Activated naive CD4-positive, alpha-beta T cell treated with anti-CD3 and anti-CD28 coated beads for 36 hours (primary cell): ENCODE measurements around the gene FGF12. TPM values are rescaled to one million over a fixed set of nuclear protein-coding genes. Genes with fewer than 3 reads are reported as not detected.
A peak's percentile ranks its signal among the peaks of the same experiment; 100 is the strongest.
"Not testable (repeated sequence)": the region's sequence is repeated elsewhere in the genome, so short reads cannot be mapped to it uniquely, and the experiment has no call there.

Source experiments
- CTCF ChIA-PET: fragments of 350-600 bp; sonication (Branson Sonifier 250); formaldehyde crosslinking; loops from one replicate; lab custom pipeline; 2021; ENCODE audit warnings: antibody characterized with exemption; lab: Charles Lee
- DNase-seq: peaks from one replicate; pipeline ENCODE4 v3.0.0-alpha.2; 2020
- H3K27ac Mint-ChIP-seq: one replicate; pipeline ENCODE4 v1.8.0; 2021; ENCODE audit warnings: mild to moderate bottlenecking, mixed read lengths
- H3K27me3 Mint-ChIP-seq: one replicate; pipeline ENCODE4 v1.8.0; 2021; ENCODE audit warnings: low read depth, mixed read lengths
- H3K36me3 Mint-ChIP-seq: one replicate; pipeline ENCODE4 v1.8.0; 2021; ENCODE audit warnings: low read depth, mixed read lengths
- H3K4me1 Mint-ChIP-seq: one replicate; pipeline ENCODE4 v1.8.0; 2021; ENCODE audit warnings: low read depth, mixed read lengths
- H3K4me3 Mint-ChIP-seq: one replicate; pipeline ENCODE4 v1.8.0; 2021; ENCODE audit warnings: mild to moderate bottlenecking, moderate library complexity, mixed read lengths
- H3K9me3 Mint-ChIP-seq: one replicate; pipeline ENCODE4 v1.8.0; 2021; ENCODE audit warnings: mixed read lengths
- intact Hi-C: fragments of 100-400 bp; cut with micrococcal nuclease; formaldehyde crosslinking; loops from one replicate; pipeline ENCODE4 v1.15.1; 2023
- total RNA-seq, 2 experiments: library from RNA; stranded (reverse); gene quantifications; one replicate each; pipeline ENCODE4 v1.2.3, GENCODE V29; 2021

Gene FGF12
- total RNA-seq, 2 experiments from 2014 or later: not detected

- no peak for DNase-seq
- Mint-ChIP-seq H3K27me3 (peaks cover 7% of the 10 kb centered on the region), H3K4me3 (no peak overlapping the region), H3K36me3 (no peaks in the 10 kb centered on the region), H3K4me1 (no peaks in the 10 kb centered on the region), H3K9me3 (no peaks in the 10 kb centered on the region), H3K27ac (no peak overlapping the region)
- CTCF ChIA-PET: interaction anchor here (1.1 kb wide), 1 partner anchor 26 kb away, joined by 3 read pairs; no protein-coding TSS in a partner anchor
- intact Hi-C loops: no loop called here
Observed at GRCh38 chr3:192719964-192720363, 7.4 kb downstream of the FGF12 start.

- CTCF ChIA-PET: interaction anchor here (1.0 kb wide), 1 partner anchor 15 kb away, joined by 3 read pairs; no protein-coding TSS in a partner anchor
- H3K36me3 Mint-ChIP-seq: no peaks in the 10 kb centered on the region
- no peaks in the 10 kb centered on the region for H3K4me1 Mint-ChIP-seq
- no peaks in the 10 kb centered on the region for H3K9me3 Mint-ChIP-seq
- DNase-seq: no peak
- H3K4me3 Mint-ChIP-seq: no peak overlapping the region
- intact Hi-C loops: no loop called here
- peaks cover 4% of the 10 kb centered on the region for H3K27me3 Mint-ChIP-seq
- H3K27ac Mint-ChIP-seq: no peak overlapping the region
Observed at GRCh38 chr3:192718156-192718555, 9.2 kb downstream of the FGF12 start.

GRCh38 chr3:192715126-192715525 lies 12.2 kb downstream of the FGF12 start:
- Mint-ChIP-seq H3K4me1 (no peaks in the 10 kb centered on the region), H3K36me3 (peaks cover 2% of the 10 kb centered on the region), H3K27ac (no peak overlapping the region), H3K4me3 (no peak overlapping the region), H3K9me3 (peaks cover 3% of the 10 kb centered on the region), H3K27me3 (no peaks in the 10 kb centered on the region)
- CTCF ChIA-PET: no interaction called here
- intact Hi-C loops: no loop called here
- DNase-seq: no peak

GRCh38 chr3:192711126-192711525 lies 16.2 kb downstream of the FGF12 start:
- H3K9me3 Mint-ChIP-seq, CTCF ChIA-PET, DNase-seq, H3K4me1 Mint-ChIP-seq, H3K27ac Mint-ChIP-seq, intact Hi-C loops, H3K36me3 Mint-ChIP-seq, H3K27me3 Mint-ChIP-seq, H3K4me3 Mint-ChIP-seq: not testable (repeated sequence)

GRCh38 chr3:192710366-192710765 lies 17.0 kb downstream of the FGF12 start:
- peaks cover 3% of the 10 kb centered on the region for H3K9me3 Mint-ChIP-seq
- H3K27ac Mint-ChIP-seq: no peak overlapping the region
- no peak overlapping the region for H3K4me3 Mint-ChIP-seq
- peaks cover 5% of the 10 kb centered on the region for H3K27me3 Mint-ChIP-seq
- peaks cover 2% of the 10 kb centered on the region for H3K36me3 Mint-ChIP-seq
- intact Hi-C loops: no loop called here
- H3K4me1 Mint-ChIP-seq: no peaks in the 10 kb centered on the region
- DNase-seq: no peak
- CTCF ChIA-PET: no interaction called here

GRCh38 chr3:192706272-192706671 lies 21.1 kb downstream of the FGF12 start:
- H3K27me3 Mint-ChIP-seq: peaks cover 5% of the 10 kb centered on the region
- intact Hi-C loops: no loop called here
- H3K4me3 Mint-ChIP-seq: no peak overlapping the region
- DNase-seq: no peak
- peaks cover 2% of the 10 kb centered on the region for H3K36me3 Mint-ChIP-seq
- H3K4me1 Mint-ChIP-seq: no peaks in the 10 kb centered on the region
- peaks cover 3% of the 10 kb centered on the region for H3K9me3 Mint-ChIP-seq
- CTCF ChIA-PET: interaction anchor here (1.3 kb wide), 1 partner anchor 11 kb away, joined by 3 read pairs; no protein-coding TSS in a partner anchor
- H3K27ac Mint-ChIP-seq: no peak overlapping the region

GRCh38 chr3:192700885-192701284 lies 26.5 kb downstream of the FGF12 start:
- Mint-ChIP-seq H3K4me1 (no peaks in the 10 kb centered on the region), H3K4me3 (no peak overlapping the region), H3K27me3 (no peaks in the 10 kb centered on the region), H3K36me3 (no peaks in the 10 kb centered on the region), H3K27ac (no peak overlapping the region), H3K9me3 (no peaks in the 10 kb centered on the region)
- CTCF ChIA-PET: no interaction called here
- intact Hi-C loops: no loop called here
- no peak for DNase-seq

- no peaks in the 10 kb centered on the region for H3K36me3 Mint-ChIP-seq
- no peaks in the 10 kb centered on the region for H3K4me1 Mint-ChIP-seq
- CTCF ChIA-PET: no interaction called here
- no peak overlapping the region for H3K4me3 Mint-ChIP-seq
- intact Hi-C loops: no loop called here
- H3K27ac Mint-ChIP-seq: no peak overlapping the region
- no peaks in the 10 kb centered on the region for H3K27me3 Mint-ChIP-seq
- H3K9me3 Mint-ChIP-seq: no peaks in the 10 kb centered on the region
- no peak for DNase-seq
Observed at GRCh38 chr3:192696943-192697587, 30.3 kb downstream of the FGF12 start.

- no peaks in the 10 kb centered on the region for H3K4me1 Mint-ChIP-seq
- no peak for DNase-seq
- CTCF ChIA-PET: no interaction called here
- intact Hi-C loops: no loop called here
- H3K27me3 Mint-ChIP-seq: peaks cover 7% of the 10 kb centered on the region
- no peak overlapping the region for H3K27ac Mint-ChIP-seq
- H3K36me3 Mint-ChIP-seq: no peaks in the 10 kb centered on the region
- no peak overlapping the region for H3K4me3 Mint-ChIP-seq
- H3K9me3 Mint-ChIP-seq: peaks cover 3% of the 10 kb centered on the region
Observed at GRCh38 chr3:192687488-192688152, 39.7 kb downstream of the FGF12 start.

- Mint-ChIP-seq H3K27me3 (peaks cover 7% of the 10 kb centered on the region), H3K4me1 (no peaks in the 10 kb centered on the region), H3K9me3 (peaks cover 3% of the 10 kb centered on the region), H3K36me3 (no peaks in the 10 kb centered on the region), H3K27ac (no peak overlapping the region), H3K4me3 (no peak overlapping the region)
- CTCF ChIA-PET: interaction anchor here (0.6 kb wide), 1 partner anchor 128 kb away, joined by 3 read pairs; no protein-coding TSS in a partner anchor
- intact Hi-C loops: no loop called here
- no peak for DNase-seq
Observed at GRCh38 chr3:192685801-192686200, 41.5 kb downstream of the FGF12 start.

- DNase-seq: no peak
- no peaks in the 10 kb centered on the region for H3K36me3 Mint-ChIP-seq
- H3K4me3 Mint-ChIP-seq: no peak overlapping the region
- peaks cover 3% of the 10 kb centered on the region for H3K9me3 Mint-ChIP-seq
- H3K27me3 Mint-ChIP-seq: peaks cover 9% of the 10 kb centered on the region
- CTCF ChIA-PET: no interaction called here
- no peaks in the 10 kb centered on the region for H3K4me1 Mint-ChIP-seq
- H3K27ac Mint-ChIP-seq: no peak overlapping the region
- intact Hi-C loops: no loop called here
Observed at GRCh38 chr3:192684151-192684550, 43.2 kb downstream of the FGF12 start.

GRCh38 chr3:192675958-192676649 lies 51.2 kb downstream of the FGF12 start:
- Mint-ChIP-seq H3K9me3 (no peaks in the 10 kb centered on the region), H3K27me3 (peaks cover 5% of the 10 kb centered on the region), H3K4me3 (no peak overlapping the region), H3K27ac (peak overlapping the region; percentile 75), H3K4me1 (peaks cover 9% of the 10 kb centered on the region), H3K36me3 (no peaks in the 10 kb centered on the region)
- peak; percentile 8 for DNase-seq
- intact Hi-C loops: loop anchor here (1.0 kb wide), 3 partner anchors 174 to 217 kb away; no protein-coding TSS in a partner anchor
- CTCF ChIA-PET: no interaction called here
